ENCODE measurements around the gene ACER3. TPM values are rescaled to one million over a fixed set of nuclear protein-coding genes. Genes with fewer than 3 reads are reported as not detected.
"Not testable (repeated sequence)": the region's sequence is repeated elsewhere in the genome, so short reads cannot be mapped to it uniquely, and the experiment has no call there.

Gene ACER3
- total RNA-seq, 1 donor from 2014 or later: 15.6 TPM

DNA sequence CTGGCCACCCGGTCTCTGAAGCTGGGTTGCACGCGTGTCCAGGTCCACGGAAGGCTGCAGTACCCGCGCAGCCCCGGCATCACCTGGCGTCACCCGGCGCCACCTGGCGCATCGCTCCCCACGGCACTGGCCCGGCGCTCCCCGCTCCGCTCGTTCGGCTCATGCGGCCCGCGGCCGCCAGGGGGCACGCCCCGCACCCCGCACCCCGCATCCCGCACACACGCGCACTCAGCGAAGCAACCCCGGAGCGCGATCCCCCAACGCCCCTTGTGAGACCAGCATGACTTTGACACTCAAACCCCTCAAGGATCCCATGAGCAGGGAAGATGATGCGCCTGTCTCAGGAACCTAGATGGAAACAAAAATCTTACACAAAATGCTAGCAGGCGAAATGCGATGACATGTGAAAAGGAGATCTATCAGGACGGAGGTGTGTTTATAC, 185.4 kb downstream of the ACER3 start:
- DNase-seq (ENCODE audit: low spot score): peak; percentile 52
- Mint-ChIP-seq H3K4me1 (ENCODE audit: low read depth) (peaks cover 10% of the 10 kb centered on the region), H3K27me3 (ENCODE audit: low read depth) (peaks cover 21% of the 10 kb centered on the region), H3K27ac (no peak overlapping the region), H3K9me3 (no peaks in the 10 kb centered on the region), H3K36me3 (ENCODE audit: low read depth) (no peaks in the 10 kb centered on the region), H3K4me3 (ENCODE audit: low read depth) (no peak overlapping the region)
- intact Hi-C loops (cut with micrococcal nuclease): loop anchor here (2.0 to 5.0 kb wide), 3 partner anchors 124 to 241 kb away; no protein-coding TSS in a partner anchor

DNA sequence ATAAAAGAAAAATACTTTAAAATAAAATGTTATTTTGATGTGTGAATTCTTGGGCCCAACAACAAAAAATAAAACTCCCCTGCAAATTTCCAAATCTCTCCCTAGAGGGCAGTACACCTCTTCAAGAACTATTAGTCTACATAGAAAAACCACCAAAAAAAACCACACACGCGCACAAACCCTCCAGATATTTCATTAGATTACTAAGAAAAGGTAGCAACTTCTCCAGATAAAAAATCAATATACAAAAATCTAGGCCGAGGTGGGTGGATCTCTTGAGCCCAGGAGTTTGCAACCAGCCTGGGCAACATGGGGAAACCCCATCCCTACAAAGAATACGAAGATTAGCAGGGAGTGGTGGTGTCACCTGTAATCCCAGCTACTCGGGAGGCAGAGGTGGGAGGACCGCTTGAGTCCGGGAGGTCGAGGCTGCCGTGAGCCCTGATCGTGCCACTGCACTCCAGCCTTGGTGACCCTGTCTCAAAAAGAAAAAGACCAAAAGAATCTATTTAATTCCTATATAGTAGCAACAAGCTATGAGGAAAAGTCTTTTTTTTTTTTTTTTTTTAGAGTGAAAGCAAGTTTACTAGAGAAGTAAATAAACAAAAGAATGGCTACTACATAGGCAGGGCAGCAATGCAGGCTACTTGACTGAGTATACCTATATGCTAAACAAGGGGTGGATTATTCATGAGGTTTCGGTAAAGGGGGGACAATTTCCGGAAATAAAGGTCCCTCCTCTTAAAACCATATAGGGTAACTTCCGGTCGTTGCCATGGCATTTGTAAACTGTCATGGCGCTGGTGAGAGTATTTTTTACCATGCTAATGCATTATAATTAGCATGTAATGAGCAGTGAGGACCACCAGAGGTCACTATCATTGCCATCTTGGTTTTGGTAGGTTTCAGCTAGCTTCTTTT, 186.5 kb downstream of the ACER3 start:
- H3K36me3 Mint-ChIP-seq (ENCODE audit: low read depth): no peaks in the 10 kb centered on the region
- H3K4me1 Mint-ChIP-seq (ENCODE audit: low read depth): peaks cover 10% of the 10 kb centered on the region
- peak; percentile 73 for DNase-seq (ENCODE audit: low spot score)
- no peaks in the 10 kb centered on the region for H3K9me3 Mint-ChIP-seq
- H3K4me3 Mint-ChIP-seq (ENCODE audit: low read depth): peak overlapping the region; percentile 28
- H3K27ac Mint-ChIP-seq: peak overlapping the region; percentile 1
- intact Hi-C loops (cut with micrococcal nuclease): loop anchor here (1.0 to 5.0 kb wide), 5 partner anchors 19 to 242 kb away; partner anchors contain the start of gene CAPN5
- peaks cover 19% of the 10 kb centered on the region for H3K27me3 Mint-ChIP-seq (ENCODE audit: low read depth)

DNA sequence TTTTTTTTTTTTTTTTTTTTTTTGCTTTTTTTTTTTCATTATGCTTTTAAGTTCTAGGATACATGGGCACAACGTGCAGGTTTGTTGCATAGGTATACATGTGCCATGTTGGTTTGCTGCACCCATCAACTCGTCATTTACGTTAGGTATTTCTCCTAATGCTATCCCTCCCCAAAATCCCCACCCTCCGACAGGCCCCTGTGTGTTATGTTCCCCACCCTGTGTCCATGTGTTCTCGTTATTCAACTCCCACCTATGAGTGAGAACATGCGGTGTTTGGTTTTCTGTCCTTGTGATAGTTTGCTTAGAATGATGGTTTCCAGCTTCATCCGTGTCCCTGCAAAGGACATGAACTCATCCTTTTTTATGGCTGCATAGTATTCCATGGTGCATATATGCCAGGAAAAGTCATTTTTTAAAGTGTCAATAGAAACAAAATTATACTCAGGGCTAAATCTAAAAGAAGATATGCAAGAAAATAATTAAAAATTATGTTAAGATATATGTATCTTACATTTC, 187.3 kb downstream of the ACER3 start:
- not testable (repeated sequence) for DNase-seq (ENCODE audit: low spot score); H3K36me3 Mint-ChIP-seq (ENCODE audit: low read depth); H3K4me3 Mint-ChIP-seq (ENCODE audit: low read depth); H3K27ac Mint-ChIP-seq; H3K9me3 Mint-ChIP-seq
- Mint-ChIP-seq H3K4me1 (ENCODE audit: low read depth) (peaks cover 10% of the 10 kb centered on the region), H3K27me3 (ENCODE audit: low read depth) (peaks cover 16% of the 10 kb centered on the region)
- intact Hi-C loops (cut with micrococcal nuclease): loop anchor here (1.0 to 5.0 kb wide), 5 partner anchors 18 to 243 kb away; partner anchors contain the start of gene CAPN5

DNA sequence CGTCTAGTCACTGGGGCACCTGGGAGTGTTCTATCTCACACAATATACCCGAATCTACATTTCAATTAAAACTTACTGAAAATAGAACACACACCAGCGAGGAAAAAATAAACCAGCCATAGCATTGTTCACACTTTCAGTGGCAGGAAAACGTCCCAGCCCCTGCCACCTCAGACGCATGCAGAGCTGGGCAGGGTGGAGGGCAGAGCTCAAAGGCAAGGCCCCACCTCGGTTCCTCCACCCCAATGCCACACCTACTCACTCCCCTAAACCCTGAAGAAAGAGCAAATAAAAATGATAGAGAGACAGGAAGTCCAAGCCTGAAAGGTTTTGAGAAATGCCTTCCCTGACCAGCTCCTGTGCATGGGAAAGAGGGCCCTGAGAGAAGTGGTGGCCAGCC, 188.3 kb downstream of the ACER3 start:
- intact Hi-C loops (cut with micrococcal nuclease): loop anchor here (5.0 kb wide), 1 partner anchor 127 kb away; no protein-coding TSS in a partner anchor
- H3K36me3 Mint-ChIP-seq (ENCODE audit: low read depth): no peaks in the 10 kb centered on the region
- no peak overlapping the region for H3K27ac Mint-ChIP-seq
- no peak for DNase-seq (ENCODE audit: low spot score)
- peaks cover 10% of the 10 kb centered on the region for H3K4me1 Mint-ChIP-seq (ENCODE audit: low read depth)
- peaks cover 16% of the 10 kb centered on the region for H3K27me3 Mint-ChIP-seq (ENCODE audit: low read depth)
- no peak overlapping the region for H3K4me3 Mint-ChIP-seq (ENCODE audit: low read depth)
- H3K9me3 Mint-ChIP-seq: no peaks in the 10 kb centered on the region

DNA sequence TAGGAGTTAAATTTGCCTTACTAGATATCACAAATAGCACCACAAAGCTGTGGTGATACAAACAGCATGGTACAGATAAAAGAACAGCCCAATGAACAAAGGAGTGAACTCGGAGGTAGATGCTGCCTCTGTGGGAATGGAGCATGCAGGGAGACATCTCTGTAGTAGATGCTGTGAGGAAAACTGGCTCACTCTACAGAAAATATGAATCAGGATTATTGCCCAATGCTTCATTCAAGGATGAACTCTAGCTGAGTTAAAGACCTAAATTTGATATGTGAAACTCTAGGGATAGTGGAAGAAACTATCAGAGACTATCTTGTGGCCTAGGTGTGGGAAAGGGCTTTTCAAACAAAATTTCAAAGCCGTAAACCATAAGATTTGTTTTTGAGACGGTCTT, 190.8 kb downstream of the ACER3 start:
- peaks cover 6% of the 10 kb centered on the region for H3K9me3 Mint-ChIP-seq
- intact Hi-C loops (cut with micrococcal nuclease): no loop called here
- DNase-seq (ENCODE audit: low spot score): no peak
- H3K36me3 Mint-ChIP-seq (ENCODE audit: low read depth): no peaks in the 10 kb centered on the region
- peaks cover 7% of the 10 kb centered on the region for H3K27me3 Mint-ChIP-seq (ENCODE audit: low read depth)
- H3K4me3 Mint-ChIP-seq (ENCODE audit: low read depth): no peak overlapping the region
- no peak overlapping the region for H3K27ac Mint-ChIP-seq
- H3K4me1 Mint-ChIP-seq (ENCODE audit: low read depth): peaks cover 4% of the 10 kb centered on the region

DNA sequence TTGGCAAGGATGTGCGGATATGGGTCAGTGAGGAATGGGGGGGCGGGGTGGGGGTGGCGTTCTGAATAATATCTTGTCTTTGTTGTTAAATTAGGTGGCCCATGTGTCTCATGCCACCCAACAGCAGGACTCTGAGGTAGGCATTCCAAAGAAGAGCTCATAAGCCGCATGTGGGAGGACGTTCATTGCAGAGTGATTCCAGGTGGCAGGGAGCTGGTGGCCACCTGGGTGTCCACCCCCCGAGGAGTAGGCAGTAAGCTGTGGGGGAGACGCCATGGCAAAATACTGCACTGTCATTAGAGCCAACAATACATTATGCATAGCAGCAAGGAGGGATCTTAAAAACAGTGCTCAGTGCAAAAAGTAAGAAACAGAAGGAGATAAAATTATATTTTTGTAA, 191.8 kb downstream of the ACER3 start:
- Mint-ChIP-seq H3K9me3 (peaks cover 10% of the 10 kb centered on the region), H3K36me3 (ENCODE audit: low read depth) (no peaks in the 10 kb centered on the region), H3K27me3 (ENCODE audit: low read depth) (peaks cover 6% of the 10 kb centered on the region), H3K4me3 (ENCODE audit: low read depth) (no peak overlapping the region), H3K27ac (no peak overlapping the region), H3K4me1 (ENCODE audit: low read depth) (no peaks in the 10 kb centered on the region)
- intact Hi-C loops (cut with micrococcal nuclease): no loop called here
- no peak for DNase-seq (ENCODE audit: low spot score)

DNA sequence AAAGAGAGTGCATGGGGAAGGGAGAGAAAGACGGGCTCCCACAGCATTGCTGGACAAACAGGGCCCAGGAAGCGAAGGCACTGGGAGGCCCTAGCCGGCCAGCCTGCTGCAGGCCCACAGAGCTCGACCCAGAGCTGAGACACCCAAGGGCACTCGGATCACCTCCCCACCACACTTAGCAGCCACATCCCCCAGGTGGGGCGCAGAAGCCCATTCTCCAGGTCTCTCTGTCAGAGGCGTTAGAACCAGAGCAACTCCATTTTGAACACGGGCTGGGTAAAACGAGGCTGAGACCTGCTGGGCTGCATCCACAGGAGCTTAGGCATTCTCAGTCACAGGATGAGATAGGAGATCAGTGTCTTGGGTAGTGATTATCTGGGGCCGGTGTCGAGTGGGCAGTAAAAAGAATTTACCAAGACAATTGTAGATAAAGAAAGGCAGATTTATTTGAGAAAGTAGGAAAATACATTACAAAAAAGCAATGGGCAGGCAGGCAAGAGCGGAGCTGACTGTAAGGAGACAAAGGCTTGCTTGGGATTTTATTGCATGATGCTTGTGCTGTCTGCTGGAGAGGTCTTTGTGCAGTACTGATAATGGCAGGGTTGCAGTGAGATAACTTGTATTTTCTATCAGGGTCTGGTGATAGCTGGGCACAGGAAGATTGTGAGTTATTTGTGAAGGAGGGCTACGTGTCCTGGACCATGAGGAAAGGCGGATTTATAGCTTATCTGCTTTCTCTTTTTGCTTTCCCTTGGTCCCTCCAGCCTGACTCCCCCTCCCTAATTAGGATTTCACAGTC, 192.7 kb downstream of the ACER3 start:
- peaks cover 6% of the 10 kb centered on the region for H3K27me3 Mint-ChIP-seq (ENCODE audit: low read depth)
- no peak overlapping the region for H3K4me3 Mint-ChIP-seq (ENCODE audit: low read depth)
- H3K36me3 Mint-ChIP-seq (ENCODE audit: low read depth): no peaks in the 10 kb centered on the region
- intact Hi-C loops (cut with micrococcal nuclease): no loop called here
- H3K9me3 Mint-ChIP-seq: peaks cover 10% of the 10 kb centered on the region
- DNase-seq (ENCODE audit: low spot score): no peak
- H3K4me1 Mint-ChIP-seq (ENCODE audit: low read depth): no peaks in the 10 kb centered on the region
- no peak overlapping the region for H3K27ac Mint-ChIP-seq

DNA sequence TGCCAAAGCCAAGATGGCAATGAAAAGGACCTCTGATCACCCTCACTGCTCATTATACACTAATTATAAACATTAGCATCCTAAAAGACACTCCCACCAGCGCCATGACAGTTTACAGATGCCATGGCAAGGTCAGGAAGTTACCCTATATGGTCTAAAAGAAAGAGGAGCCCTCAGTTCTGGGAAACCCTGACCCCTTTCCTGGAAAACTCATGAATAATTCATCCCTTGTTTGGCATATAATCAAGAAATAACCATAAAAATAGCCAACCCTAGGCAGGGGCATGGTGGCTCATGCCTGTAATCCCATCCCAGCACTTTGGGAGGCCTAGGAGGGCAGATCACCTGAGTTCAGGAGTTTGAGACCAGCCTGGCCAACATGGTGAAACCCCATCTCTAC, 193.4 kb downstream of the ACER3 start:
- H3K27me3 Mint-ChIP-seq (ENCODE audit: low read depth): peaks cover 6% of the 10 kb centered on the region
- intact Hi-C loops (cut with micrococcal nuclease): no loop called here
- no peaks in the 10 kb centered on the region for H3K36me3 Mint-ChIP-seq (ENCODE audit: low read depth)
- peaks cover 10% of the 10 kb centered on the region for H3K9me3 Mint-ChIP-seq
- H3K4me1 Mint-ChIP-seq (ENCODE audit: low read depth): no peaks in the 10 kb centered on the region
- H3K4me3 Mint-ChIP-seq (ENCODE audit: low read depth): no peak overlapping the region
- H3K27ac Mint-ChIP-seq: no peak overlapping the region
- DNase-seq (ENCODE audit: low spot score): no peak

DNA sequence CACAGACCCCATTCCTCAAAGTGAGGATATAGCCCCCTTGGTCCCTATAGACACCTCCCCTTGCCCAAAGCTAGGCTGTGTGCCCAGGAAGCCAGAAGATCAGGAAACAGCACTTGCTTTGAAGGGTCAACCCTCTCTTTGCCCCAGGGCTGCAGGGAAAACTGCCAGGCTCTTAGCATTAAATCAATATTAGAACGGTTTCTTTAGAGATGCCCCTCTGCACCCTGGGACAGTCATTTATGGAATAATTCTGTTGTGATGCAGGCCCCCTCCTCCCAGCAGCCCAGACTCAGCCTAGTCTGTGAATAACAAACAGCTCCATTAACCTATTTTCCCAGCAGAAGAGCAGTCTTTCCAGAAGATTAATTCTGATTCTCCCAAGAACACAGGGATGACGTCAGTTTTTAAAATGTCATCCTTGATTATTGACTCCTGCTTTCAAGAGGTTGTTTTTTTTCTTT, 194.4 kb downstream of the ACER3 start:
- Mint-ChIP-seq H3K9me3 (peaks cover 10% of the 10 kb centered on the region), H3K36me3 (ENCODE audit: low read depth) (no peaks in the 10 kb centered on the region), H3K4me1 (ENCODE audit: low read depth) (no peaks in the 10 kb centered on the region), H3K4me3 (ENCODE audit: low read depth) (no peak overlapping the region), H3K27me3 (ENCODE audit: low read depth) (peaks cover 10% of the 10 kb centered on the region), H3K27ac (no peak overlapping the region)
- no peak for DNase-seq (ENCODE audit: low spot score)
- intact Hi-C loops (cut with micrococcal nuclease): no loop called here

DNA sequence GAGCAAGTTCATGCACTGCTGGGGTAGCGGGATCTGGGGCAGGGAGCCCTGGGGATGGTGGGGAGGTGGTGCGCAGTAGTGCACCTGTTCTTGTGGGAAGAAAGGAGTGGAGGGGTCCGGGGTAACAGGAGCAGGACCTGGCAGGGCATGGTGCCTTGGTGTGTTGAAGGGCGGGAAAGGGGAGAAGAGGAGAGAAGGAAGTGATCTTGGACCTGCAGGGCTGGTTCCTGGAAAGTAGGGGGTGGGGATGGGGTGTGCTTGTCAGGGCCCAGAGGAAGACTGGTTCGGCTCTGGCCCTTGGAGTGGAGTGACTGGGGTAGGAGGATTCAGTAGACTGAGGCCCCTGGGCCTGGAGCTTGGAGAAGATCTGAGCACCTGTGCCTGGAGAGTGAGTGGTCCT, 195.2 kb downstream of the ACER3 start:
- Mint-ChIP-seq H3K36me3 (ENCODE audit: low read depth) (no peaks in the 10 kb centered on the region), H3K9me3 (peaks cover 10% of the 10 kb centered on the region), H3K27ac (no peak overlapping the region), H3K4me3 (ENCODE audit: low read depth) (no peak overlapping the region), H3K4me1 (ENCODE audit: low read depth) (no peaks in the 10 kb centered on the region), H3K27me3 (ENCODE audit: low read depth) (peaks cover 18% of the 10 kb centered on the region)
- intact Hi-C loops (cut with micrococcal nuclease): no loop called here
- no peak for DNase-seq (ENCODE audit: low spot score)

DNA sequence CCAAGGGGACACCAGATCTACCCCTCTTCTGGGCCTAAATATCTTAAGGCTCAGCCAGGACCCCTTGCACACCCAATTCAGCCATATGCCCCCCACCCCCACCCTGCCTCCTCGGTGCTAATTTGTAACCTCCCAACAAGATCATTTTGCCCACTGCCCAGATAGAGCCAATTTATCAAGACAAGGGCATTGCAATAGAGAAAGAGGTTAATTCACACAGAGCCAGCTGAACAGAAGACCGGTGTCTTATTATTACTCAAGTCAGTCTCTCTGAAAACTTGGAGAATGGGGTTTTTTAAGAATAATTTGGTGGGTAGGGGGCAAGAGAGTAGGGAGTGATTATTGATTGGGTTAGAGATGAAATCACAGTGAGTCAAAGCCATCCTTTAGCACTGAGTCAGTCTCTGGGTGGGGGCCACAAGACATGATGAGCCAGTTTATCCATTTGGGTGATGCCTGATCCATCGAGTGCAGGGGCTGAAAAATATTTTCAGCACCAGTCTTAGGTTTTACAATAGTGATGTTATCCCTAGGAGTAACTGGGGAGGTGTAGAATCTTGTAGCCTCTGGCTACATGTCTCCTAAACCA, 196.2 kb downstream of the ACER3 start:
- Mint-ChIP-seq H3K36me3 (ENCODE audit: low read depth) (no peaks in the 10 kb centered on the region), H3K9me3 (peaks cover 10% of the 10 kb centered on the region), H3K27me3 (ENCODE audit: low read depth) (peaks cover 18% of the 10 kb centered on the region), H3K4me1 (ENCODE audit: low read depth) (no peaks in the 10 kb centered on the region), H3K27ac (no peak overlapping the region), H3K4me3 (ENCODE audit: low read depth) (no peak overlapping the region)
- DNase-seq (ENCODE audit: low spot score): no peak
- intact Hi-C loops (cut with micrococcal nuclease): no loop called here

DNA sequence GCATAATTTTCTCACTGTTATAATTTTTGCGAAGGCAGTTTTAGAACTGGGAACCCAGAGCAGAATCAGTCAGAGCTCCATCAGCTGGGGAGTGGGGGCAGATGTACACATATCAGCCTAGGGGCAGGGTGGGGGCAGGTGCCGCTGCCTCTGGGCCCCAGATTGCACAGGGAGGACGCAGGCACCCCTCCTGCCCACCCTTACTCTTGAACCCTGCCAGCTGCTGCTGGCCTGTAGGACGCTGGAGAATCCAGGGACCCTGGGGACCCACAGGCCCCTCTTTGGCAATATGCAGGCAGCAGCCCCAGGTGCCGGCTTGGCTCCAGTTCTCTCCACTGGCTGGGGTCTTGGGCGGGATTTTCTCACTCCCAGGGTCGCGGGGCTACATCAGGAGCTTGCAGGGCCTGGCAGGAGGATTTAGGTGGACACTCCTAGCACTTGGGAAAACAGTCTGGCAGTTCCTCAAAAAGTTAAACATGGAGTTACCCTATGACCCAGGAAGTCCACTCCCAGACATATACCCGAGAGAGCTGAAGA, 197.3 kb downstream of the ACER3 start:
- Mint-ChIP-seq H3K9me3 (peaks cover 10% of the 10 kb centered on the region), H3K4me1 (ENCODE audit: low read depth) (no peaks in the 10 kb centered on the region), H3K36me3 (ENCODE audit: low read depth) (no peaks in the 10 kb centered on the region), H3K27ac (no peak overlapping the region), H3K4me3 (ENCODE audit: low read depth) (no peak overlapping the region), H3K27me3 (ENCODE audit: low read depth) (peaks cover 18% of the 10 kb centered on the region)
- no peak for DNase-seq (ENCODE audit: low spot score)
- intact Hi-C loops (cut with micrococcal nuclease): no loop called here
